K562 (cell line): ENCODE results near the gene IL24. TPM values are rescaled to one million over a fixed set of nuclear protein-coding genes. Genes with fewer than 3 reads are reported as not detected.

Experiments
- CBX1 ChIP-seq: sonication (generic); IDR thresholded peaks from 2 replicates; pipeline ENCODE4 v1.6.1; 2016; ENCODE audit warnings: antibody characterized with exemption, low read depth, mild to moderate bottlenecking
- FOXP1 ChIP-seq: sonication (generic); formaldehyde crosslinking; IDR thresholded peaks from 2 replicates; pipeline ENCODE4 v1.8.0; 2022; ENCODE audit warnings: mild to moderate bottlenecking, missing genetic modification reagents
- PHF21A ChIP-seq: fragments of 450-650 bp; IDR thresholded peaks from 2 replicates; pipeline ENCODE4 v1.6.1; 2017; ENCODE audit warnings: low read depth, borderline replicate concordance
- POLR3G ChIP-seq: IDR thresholded peaks from 2 replicates; pipeline ENCODE4 v1.6.1; 2011; ENCODE audit not compliant: insufficient read length, insufficient replicate concordance; ENCODE audit errors: extremely low read depth
- RBM34 ChIP-seq: fragments of 200-400 bp; formaldehyde crosslinking; IDR thresholded peaks from 2 replicates; pipeline ENCODE4 v1.6.1; 2018; ENCODE audit warnings: low read length, borderline replicate concordance; ENCODE audit not compliant: insufficient read depth
- STAG1 ChIP-seq: sonication (generic); formaldehyde crosslinking; IDR thresholded peaks from 2 replicates; pipeline ENCODE4 v1.5.0; 2020; ENCODE audit warnings: missing genetic modification reagents, borderline replicate concordance
- U2AF2 ChIP-seq: fragments of 200-400 bp; formaldehyde crosslinking; optimal IDR thresholded peaks from 2 replicates; pipeline ENCODE3; 2017; ENCODE audit warnings: low read depth, mild to moderate bottlenecking, low read length
- ZNF140 ChIP-seq: fragments of 250-450 bp; sonication (Bioruptor Pico); IDR thresholded peaks from 2 replicates; pipeline ENCODE4 v1.8.0; 2021; ENCODE audit warnings: moderate library complexity, mild to moderate bottlenecking, inconsistent platforms
- ZNF146 ChIP-seq: IDR thresholded peaks from one replicate; pipeline ENCODE4 v1.6.1; 2018; ENCODE audit warnings: missing compliant biosample characterization; ENCODE audit not compliant: unreplicated experiment
- ZNF239 ChIP-seq: fragments of 250-450 bp; sonication (Bioruptor Pico); IDR thresholded peaks from 2 replicates; pipeline ENCODE4 v1.4.0; 2020; ENCODE audit warnings: mild to moderate bottlenecking
- ZNF785 ChIP-seq: fragments of 250-450 bp; sonication (Bioruptor Pico); IDR thresholded peaks from 2 replicates; pipeline ENCODE4 v1.4.0; 2020; ENCODE audit warnings: mild to moderate bottlenecking
- polyA plus RNA-seq, 8 experiments: library from polyadenylated mRNA; depleted of rRNA in 4 of 8; stranded (reverse) in 5 of 8; unstranded in 3 of 8; fragments of >200 nt; fragmentation: Nextera tagmentation in 2 of 8; fragmentation: Illumina TruSeq in 1 of 8; extraction: Ambion mirVana in 2 of 8; extraction: Trizol in 1 of 8; gene quantifications; 2 replicates each; pipeline versions ENCODE4 v1.2.1 to v1.2.3, GENCODE V29; 2011 to 2014; ENCODE audit warnings: inconsistent platforms in 1 of 8, missing spikeins in 1 of 8
- total RNA-seq, 7 experiments: library from RNA; depleted of rRNA in 6 of 7; stranded (reverse); fragments of >200 nt in 6 of 7; fragmentation: Illumina TruSeq in 2 of 7; extraction: Trizol in 2 of 7; gene quantifications; 2 replicates each; pipeline versions ENCODE4 v1.2.1 to v1.2.3, GENCODE V29; 2011 to 2021; ENCODE audit warnings: low replicate concordance in 1 of 7
- TF ChIP-seq, protein P1 (sequence below): fragments of 250-450 bp; sonication (Bioruptor Pico); IDR thresholded peaks from 2 replicates; pipeline ENCODE4 v1.4.0; 2020
- TF ChIP-seq, protein P2 (sequence below), 3 experiments: IDR thresholded peaks in 2 of 3; conservative IDR thresholded peaks in 1 of 3; 2 replicates each; pipeline ENCODE4 v1.5.1; 2011 to 2012; ENCODE audit warnings: low read length in 3 of 3, mild to moderate bottlenecking in 3 of 3, control low read depth in 2 of 3, improper control_type of control experiment in 1 of 3, inconsistent platforms in 1 of 3, low read depth in 1 of 3, mixed read lengths in 1 of 3, moderate library complexity in 1 of 3; ENCODE audit not compliant: insufficient read depth in 2 of 3
- TF ChIP-seq, protein P3 (sequence below), 2 experiments: IDR thresholded peaks; 2 replicates each; pipeline ENCODE4 v1.6.1; 2012; ENCODE audit warnings: improper control_type of control experiment in 2 of 2, low read depth in 2 of 2, low read length in 2 of 2, borderline replicate concordance in 1 of 2
- TF ChIP-seq, protein P4 (sequence below): fragments of 450-650 bp; formaldehyde crosslinking; IDR thresholded peaks from 2 replicates; pipeline ENCODE4 v1.4.0; 2020; ENCODE audit warnings: mild to moderate bottlenecking, moderate library complexity

IL24 gene
- total and polyA plus RNA-seq, 9 of the 15 experiments (the other 6 are each of a cell fraction or from before 2014, with no cell fraction given): 0.04 to 0.19 TPM; not detected in 7

DNA sequence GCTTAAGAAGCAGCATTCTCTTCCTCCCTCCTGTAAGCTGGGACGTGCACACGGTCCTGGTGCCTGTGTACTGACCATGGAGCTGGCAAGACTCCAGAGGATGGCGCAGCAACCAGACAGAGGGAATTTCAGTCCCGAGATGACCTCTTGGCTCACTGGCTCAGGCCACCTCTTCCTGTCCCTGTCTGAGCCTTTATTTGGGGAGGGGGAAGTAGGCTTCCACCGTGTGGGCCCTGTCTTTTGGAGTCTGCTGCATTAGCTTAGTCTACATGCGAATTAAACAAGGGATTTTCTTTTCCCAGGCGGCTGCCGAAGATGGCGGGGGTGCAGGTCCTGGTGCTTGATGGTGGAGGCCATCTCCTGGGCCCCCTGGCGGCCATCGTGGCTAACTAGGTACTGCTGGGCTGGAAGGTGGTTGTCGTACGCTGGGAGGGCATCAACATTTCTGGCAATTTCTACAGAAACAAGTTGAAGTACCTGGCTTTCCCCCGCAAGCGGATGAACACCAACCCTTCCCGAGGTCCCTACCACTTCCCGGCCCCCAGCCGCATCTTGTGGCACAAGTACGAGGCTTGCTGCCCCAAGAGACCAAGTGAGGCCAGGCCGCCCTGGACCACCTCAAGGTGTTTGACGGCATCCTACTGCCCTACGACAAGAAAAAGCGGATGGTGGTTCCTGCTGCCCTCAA, 10.2 kb downstream of the IL24 start (continued):
- TF ChIP-seq, protein P1, sequence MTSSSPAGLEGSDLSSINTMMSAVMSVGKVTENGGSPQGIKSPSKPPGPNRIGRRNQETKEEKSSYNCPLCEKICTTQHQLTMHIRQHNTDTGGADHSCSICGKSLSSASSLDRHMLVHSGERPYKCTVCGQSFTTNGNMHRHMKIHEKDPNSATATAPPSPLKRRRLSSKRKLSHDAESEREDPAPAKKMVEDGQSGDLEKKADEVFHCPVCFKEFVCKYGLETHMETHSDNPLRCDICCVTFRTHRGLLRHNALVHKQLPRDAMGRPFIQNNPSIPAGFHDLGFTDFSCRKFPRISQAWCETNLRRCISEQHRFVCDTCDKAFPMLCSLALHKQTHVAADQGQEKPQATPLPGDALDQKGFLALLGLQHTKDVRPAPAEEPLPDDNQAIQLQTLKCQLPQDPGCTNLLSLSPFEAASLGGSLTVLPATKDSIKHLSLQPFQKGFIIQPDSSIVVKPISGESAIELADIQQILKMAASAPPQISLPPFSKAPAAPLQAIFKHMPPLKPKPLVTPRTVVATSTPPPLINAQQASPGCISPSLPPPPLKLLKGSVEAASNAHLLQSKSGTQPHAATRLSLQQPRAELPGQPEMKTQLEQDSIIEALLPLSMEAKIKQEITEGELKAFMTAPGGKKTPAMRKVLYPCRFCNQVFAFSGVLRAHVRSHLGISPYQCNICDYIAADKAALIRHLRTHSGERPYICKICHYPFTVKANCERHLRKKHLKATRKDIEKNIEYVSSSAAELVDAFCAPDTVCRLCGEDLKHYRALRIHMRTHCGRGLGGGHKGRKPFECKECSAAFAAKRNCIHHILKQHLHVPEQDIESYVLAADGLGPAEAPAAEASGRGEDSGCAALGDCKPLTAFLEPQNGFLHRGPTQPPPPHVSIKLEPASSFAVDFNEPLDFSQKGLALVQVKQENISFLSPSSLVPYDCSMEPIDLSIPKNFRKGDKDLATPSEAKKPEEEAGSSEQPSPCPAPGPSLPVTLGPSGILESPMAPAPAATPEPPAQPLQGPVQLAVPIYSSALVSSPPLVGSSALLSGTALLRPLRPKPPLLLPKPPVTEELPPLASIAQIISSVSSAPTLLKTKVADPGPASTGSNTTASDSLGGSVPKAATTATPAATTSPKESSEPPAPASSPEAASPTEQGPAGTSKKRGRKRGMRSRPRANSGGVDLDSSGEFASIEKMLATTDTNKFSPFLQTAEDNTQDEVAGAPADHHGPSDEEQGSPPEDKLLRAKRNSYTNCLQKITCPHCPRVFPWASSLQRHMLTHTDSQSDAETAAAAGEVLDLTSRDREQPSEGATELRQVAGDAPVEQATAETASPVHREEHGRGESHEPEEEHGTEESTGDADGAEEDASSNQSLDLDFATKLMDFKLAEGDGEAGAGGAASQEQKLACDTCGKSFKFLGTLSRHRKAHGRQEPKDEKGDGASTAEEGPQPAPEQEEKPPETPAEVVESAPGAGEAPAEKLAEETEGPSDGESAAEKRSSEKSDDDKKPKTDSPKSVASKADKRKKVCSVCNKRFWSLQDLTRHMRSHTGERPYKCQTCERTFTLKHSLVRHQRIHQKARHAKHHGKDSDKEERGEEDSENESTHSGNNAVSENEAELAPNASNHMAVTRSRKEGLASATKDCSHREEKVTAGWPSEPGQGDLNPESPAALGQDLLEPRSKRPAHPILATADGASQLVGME (CRISPR knock-in tag): 0 out of 2 replicates have a peak, but pooled peaks have one; percentile 58
- TF ChIP-seq STAG1 (CRISPR knock-in tag) (peak; percentile 67), ZNF785 (CRISPR knock-in tag) (no peak), RBM34 (no peak), ZNF239 (peak; percentile 29; the same call in 1 of the 2 replicates), U2AF2 (no peak), ZNF140 (CRISPR knock-in tag) (no peak), ZNF146 (CRISPR knock-in tag) (no peak), FOXP1 (0 out of 2 replicates have a peak, but pooled peaks have one; percentile 45), PHF21A (no peak), CBX1 (no peak), POLR3G (no peak)
- TF ChIP-seq, protein P2, sequence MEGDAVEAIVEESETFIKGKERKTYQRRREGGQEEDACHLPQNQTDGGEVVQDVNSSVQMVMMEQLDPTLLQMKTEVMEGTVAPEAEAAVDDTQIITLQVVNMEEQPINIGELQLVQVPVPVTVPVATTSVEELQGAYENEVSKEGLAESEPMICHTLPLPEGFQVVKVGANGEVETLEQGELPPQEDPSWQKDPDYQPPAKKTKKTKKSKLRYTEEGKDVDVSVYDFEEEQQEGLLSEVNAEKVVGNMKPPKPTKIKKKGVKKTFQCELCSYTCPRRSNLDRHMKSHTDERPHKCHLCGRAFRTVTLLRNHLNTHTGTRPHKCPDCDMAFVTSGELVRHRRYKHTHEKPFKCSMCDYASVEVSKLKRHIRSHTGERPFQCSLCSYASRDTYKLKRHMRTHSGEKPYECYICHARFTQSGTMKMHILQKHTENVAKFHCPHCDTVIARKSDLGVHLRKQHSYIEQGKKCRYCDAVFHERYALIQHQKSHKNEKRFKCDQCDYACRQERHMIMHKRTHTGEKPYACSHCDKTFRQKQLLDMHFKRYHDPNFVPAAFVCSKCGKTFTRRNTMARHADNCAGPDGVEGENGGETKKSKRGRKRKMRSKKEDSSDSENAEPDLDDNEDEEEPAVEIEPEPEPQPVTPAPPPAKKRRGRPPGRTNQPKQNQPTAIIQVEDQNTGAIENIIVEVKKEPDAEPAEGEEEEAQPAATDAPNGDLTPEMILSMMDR (IDR thresholded peaks at IDR 0.05 in 2 of 3, conservative IDR thresholded peaks at IDR 0.05 in 1 of 3; ENCODE audit: insufficient read depth in 2 of 3, low read depth in 1 of 3, low read length in 3 of 3): peak; percentile 82 to 92 (median 87)
- TF ChIP-seq, protein P3, sequence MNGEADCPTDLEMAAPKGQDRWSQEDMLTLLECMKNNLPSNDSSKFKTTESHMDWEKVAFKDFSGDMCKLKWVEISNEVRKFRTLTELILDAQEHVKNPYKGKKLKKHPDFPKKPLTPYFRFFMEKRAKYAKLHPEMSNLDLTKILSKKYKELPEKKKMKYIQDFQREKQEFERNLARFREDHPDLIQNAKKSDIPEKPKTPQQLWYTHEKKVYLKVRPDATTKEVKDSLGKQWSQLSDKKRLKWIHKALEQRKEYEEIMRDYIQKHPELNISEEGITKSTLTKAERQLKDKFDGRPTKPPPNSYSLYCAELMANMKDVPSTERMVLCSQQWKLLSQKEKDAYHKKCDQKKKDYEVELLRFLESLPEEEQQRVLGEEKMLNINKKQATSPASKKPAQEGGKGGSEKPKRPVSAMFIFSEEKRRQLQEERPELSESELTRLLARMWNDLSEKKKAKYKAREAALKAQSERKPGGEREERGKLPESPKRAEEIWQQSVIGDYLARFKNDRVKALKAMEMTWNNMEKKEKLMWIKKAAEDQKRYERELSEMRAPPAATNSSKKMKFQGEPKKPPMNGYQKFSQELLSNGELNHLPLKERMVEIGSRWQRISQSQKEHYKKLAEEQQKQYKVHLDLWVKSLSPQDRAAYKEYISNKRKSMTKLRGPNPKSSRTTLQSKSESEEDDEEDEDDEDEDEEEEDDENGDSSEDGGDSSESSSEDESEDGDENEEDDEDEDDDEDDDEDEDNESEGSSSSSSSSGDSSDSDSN (IDR thresholded peaks at IDR 0.05; ENCODE audit: borderline replicate concordance in 1 of 2, low read depth in 2 of 2, low read length in 2 of 2): 0 out of 4 replicates have a peak, but pooled peaks of 1 of the 2 experiments have one; percentile 55
- TF ChIP-seq, protein P4, sequence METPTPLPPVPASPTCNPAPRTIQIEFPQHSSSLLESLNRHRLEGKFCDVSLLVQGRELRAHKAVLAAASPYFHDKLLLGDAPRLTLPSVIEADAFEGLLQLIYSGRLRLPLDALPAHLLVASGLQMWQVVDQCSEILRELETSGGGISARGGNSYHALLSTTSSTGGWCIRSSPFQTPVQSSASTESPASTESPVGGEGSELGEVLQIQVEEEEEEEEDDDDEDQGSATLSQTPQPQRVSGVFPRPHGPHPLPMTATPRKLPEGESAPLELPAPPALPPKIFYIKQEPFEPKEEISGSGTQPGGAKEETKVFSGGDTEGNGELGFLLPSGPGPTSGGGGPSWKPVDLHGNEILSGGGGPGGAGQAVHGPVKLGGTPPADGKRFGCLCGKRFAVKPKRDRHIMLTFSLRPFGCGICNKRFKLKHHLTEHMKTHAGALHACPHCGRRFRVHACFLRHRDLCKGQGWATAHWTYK (CRISPR knock-in tag): no peak
